NOMO-1 (cell line): ENCODE results near the gene TTLL13.

Experiments
- DNase-seq, 2 experiments: peaks; one replicate each; lab custom pipeline; 2025; ENCODE audit not compliant: unreplicated experiment in 2 of 2; lab: John Stamatoyannopoulos, UW

TTLL13 gene

GRCh38 chr15:90307661-90308060, 58.3 kb downstream of the TTLL13 start:
- no peak for DNase-seq

GRCh38 chr15:90309020-90309419, 59.7 kb downstream of the TTLL13 start:
- DNase-seq = no peak
